Measurements from ENCODE around the gene CUL4B.
A peak's percentile ranks its signal among the peaks of the same experiment; 100 is the strongest.
"Not testable (repeated sequence)": the region's sequence is repeated elsewhere in the genome, so short reads cannot be mapped to it uniquely, and the experiment has no call there.

Gene CUL4B

DNA sequence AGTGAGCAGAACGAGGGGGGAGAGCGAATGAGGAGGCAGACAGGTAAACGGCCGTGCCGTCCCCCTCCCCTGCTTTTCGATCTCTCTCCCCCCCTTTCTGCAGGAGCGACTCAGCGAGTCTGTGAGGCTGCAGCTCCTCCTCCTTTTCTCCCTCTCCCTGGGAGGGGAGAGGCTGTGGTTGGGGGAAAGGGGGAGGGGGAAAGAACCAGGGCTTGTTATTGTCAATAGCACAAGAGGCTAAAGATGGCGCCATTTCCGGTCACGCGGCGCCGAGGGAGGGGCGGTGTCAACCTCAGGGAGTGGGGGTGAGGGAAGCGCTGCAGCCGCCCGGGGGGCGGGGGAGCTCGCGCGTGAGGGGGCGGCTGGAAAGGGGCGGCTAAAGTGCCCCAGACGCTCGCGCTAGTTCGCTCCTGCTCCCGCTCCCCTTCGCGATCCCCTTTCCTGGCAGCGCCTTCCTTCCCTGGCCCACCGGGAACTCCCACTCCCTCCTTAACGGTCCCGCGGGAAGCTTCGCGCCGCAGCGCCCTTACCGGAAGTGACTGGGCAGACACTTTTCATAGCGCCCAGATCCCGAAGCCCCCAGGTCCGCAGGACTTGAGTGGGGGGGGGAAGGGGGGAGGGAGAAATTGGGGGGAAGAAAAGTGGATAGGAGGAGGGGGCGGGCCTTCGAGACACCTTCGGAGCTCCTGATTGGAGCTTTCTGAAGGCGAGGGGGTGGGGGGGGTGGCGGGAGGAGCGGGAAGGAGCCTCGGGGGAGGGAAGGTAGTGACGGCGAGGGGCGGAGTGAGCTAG is at the start of gene CUL4B:
CUL4B (minus strand) TSS at position 121 of the 792 bp plus-strand sequence. CDS start 324 bp downstream, outside the sequence.
- peak; percentile 96 for DNase-seq (ENCODE audit: low read depth)

DNA sequence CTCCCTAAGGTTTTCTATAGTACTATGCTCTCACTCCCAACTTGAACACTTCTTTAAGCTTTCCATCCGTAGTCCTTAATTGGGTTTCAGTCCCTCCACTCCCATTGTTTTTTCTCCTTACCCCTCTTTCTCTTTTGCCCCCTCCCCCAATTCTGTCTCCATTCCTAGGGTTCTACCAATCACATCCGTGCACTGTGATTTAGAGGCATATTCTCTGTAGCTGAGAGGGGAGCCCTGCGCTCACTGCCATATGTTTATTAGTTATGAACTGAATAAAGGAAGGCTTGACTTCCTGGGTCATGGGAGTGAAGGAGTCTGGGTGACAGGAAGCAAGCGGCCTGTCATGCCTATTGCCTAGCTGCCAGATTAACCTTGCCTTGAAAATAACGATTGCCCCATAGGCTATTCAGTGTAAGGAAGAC is 43.6 kb upstream of the CUL4B start:
- DNase-seq (ENCODE audit: low read depth): peak; percentile 59

DNA sequence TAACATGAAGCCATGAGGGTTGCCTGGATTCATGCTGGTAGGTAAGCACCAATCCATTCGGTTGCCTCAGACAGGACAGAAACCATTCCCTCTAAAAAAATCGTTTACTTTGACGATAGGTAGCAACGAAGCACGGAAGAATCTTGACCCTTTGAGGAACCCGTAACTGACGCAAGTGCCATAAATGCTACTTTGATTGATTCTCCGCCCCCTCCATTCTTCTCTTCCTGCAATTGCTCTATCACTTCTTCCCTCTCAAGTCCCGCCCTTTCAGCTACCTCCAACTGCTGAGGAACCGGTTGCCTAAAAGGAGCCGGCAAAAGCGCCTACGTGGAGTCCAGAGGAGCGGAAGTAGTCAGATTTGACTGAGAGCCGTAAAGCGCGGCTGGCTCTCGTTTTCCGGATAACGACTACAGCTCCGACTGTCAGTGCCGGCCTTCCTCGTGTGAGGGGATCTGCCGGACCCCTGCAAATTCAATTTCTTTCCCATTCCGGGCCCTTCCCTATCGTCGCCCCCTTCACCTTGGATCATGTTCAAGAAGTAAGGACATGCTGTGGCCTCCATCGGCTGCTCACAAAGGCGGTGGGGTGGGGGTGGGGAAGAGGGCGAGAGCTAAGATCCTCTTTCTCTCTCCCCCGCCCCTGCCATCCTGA is 43.1 kb upstream of the CUL4B start, which contains the start of gene MCTS1:
MCTS1 (plus strand) TSS at position 395 of the 654 bp plus-strand sequence; CDS start at position 531, 136 bp downstream.
- peak; percentile 95 for DNase-seq (ENCODE audit: low read depth)

DNA sequence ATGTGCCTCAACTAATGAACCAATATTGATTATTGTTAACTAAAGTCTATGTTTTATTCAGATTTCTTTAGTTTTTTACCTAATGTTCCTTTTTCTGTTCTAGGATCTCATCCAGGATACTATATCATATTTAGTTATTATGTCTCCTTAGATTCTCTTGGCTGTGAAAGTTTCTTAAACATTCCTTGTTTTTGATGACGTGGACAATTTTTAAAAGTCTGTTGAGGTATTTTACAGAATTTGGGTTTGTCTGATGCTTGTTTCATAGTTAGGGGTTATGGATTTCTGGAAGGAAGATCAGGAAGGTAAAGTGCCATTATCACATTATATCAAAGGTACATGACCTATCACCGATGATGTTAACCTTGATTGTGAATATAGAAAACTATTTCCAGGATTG is 24.9 kb upstream of the CUL4B start:
- DNase-seq (ENCODE audit: low read depth): no peak

DNA sequence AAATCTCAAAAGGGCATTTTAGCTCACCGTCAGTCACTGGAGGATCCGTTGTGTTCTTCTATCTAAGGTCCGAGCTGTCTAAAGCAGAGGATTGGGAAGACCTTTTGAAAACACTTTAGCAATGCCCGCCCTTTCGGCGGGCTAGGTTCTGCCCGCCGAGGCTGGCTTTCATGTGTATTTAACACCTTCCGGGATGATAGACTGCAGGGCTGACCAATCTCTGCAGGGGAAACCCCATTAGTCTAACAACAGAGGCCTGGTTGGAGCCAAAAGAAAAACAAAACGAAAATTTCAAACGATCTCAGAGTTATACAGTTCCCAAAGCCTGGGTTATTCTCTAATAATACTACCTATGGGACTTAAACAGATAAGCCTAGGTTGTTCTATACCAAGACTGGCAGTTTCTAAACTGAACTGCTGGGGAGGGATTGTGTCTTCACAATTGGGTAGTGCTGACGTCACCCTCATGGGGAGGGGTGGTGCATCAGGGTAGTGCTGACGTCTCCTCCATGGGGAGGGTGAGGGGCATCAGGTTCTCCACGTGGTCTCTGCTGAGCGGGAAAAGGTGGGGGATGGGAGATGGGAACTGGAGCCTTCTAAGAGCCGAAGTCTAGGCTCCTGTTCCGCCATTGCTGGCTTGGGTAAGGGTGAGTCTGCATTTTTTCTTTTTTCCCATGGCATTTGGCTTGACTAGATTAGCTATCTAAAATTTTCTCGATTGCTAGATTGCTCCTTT is 14.8 kb upstream of the CUL4B start:
- no peak for DNase-seq (ENCODE audit: low read depth)

DNA sequence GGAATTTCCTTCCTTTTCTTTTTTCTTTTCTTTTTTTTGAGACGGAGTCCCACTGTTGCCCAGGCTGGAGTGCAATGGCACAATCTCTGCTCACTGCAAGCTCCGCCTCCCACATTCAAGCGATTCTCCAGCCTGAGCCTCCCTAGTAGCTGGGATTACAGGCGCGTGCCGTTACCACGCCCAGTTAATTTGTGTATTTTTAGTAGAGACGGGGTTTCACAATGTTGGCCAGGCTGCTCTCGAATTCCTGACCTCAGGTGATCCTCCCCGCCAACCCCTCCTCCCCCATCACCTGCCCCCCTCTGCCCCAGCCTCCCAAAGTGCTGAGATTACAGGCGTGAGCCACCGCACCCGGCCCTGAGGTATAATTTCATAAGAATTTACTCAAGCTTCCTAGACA is 13.0 kb upstream of the CUL4B start:
- DNase-seq (ENCODE audit: low read depth): not testable (repeated sequence)

DNA sequence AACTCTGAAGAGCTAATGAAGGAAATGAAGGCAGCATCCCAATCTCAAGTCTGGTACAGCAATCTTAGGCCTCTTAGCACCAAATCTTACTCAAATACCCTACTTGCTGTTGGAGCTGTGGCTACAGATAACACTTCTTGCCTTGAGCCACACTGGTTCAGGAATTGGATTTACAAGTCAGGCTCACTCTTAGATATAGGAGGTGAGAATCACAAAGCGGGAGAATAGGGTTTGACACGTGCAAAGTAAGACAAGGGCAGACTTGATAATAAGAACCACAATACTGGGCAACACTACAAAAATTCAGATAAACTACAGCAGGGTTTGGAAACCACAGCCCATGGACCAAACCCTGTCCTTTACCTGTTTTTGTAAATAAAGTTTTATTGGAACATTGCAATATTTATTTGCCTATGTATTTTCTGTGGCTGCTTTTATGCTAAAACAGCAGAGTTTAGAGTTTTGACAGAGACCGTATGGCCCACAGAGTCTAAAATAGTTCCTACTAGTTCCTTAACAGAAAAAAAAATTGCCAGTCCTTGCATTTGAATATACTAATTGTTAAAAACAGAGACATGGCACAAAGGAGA is 9.3 kb upstream of the CUL4B start:
- no peak for DNase-seq (ENCODE audit: low read depth)

DNA sequence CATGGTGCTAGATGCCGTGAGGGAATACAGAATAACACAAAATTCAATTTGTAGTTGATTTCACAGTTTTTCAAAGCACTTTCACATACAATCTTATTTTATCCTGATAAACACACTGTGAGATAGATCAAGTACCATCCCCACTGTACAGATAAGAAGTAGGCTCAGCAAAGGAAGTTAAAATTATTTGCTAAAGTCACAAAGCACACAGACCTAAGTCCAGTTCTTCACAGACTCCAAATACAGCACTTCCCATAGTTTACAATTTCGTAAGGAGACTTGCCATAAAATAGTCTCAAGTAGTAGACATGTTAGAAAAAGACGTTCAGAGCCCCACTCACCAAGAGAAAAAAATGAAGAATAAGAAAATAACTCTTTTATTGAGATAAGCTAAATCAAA is 7.8 kb upstream of the CUL4B start:
- no peak for DNase-seq (ENCODE audit: low read depth)

DNA sequence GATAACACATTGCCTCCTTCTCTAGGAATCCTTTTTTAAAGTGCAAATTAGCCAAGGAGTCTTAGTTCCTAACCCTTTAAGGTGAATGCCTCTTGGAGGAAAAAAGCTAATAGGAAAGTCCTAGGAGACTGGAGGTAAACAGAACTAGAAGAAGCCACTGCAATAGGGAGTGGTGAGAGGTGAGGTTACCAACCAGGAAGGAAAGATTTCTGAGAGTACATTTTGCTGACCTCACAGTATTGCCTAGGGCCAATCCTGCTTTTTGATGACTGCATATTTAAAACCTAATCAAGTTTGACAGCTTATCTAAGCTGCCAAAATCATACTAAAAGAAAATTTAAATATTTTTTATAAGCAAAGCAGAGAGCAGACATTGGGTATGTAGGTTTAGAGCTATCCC is 7.3 kb upstream of the CUL4B start:
- no peak for DNase-seq (ENCODE audit: low read depth)

DNA sequence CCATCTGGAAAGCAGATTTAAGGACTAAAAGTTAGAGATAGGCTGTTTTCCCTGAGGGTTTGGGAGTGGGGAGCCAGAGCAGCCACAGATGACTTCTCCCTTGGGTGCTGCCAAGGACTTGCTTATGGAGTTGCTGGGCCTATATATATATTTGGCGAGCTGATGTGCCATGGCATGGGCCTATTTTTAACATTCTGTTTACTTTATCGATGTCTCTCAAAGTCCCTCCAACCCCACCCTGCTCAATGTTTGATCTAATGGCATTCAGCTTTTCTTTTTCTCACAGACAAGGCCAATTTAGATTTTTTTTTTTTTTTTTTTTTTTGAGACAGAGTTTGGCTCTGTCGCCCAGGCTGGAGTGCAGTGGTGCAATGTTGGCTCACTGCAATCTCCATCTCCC is 6.1 kb upstream of the CUL4B start:
- no peak for DNase-seq (ENCODE audit: low read depth)

DNA sequence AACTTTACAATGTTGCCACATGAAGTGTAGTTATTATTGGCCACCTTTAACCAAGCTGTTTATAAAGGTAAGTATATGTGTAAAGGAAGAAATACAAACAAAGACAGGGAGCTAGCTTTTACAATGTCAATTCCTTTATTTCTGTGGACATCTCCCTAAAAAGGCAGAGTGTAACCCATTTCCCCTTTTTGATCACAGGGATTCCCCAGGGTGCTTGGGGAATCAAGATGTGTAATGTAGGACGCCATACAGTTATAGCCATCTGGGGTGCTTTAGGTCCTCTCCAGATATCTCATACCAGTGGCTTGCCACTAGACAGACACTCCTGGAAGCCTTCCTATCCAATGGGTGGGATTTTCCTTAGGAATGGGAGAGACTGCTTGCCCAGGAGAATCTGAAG is 4.2 kb upstream of the CUL4B start:
- DNase-seq (ENCODE audit: low read depth): no peak

DNA sequence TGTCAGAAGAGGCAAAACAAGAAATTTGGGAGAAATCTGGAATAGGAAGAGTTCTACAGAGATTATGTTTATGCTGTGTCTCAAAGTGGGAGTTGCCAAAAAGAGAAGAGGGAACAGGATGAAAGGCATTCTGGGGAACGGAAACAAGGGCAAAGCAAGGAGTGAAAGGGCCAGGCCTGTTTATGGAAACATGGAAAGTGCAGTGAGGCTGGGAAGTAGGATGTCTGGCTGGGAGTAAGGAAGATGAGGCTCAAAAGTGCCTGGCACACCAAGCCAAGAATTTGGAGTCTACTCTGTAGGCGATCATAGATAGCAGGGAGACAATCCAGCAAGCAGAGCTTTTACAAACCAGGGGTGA is 1.8 kb upstream of the CUL4B start:
- no peak for DNase-seq (ENCODE audit: low read depth)

DNA sequence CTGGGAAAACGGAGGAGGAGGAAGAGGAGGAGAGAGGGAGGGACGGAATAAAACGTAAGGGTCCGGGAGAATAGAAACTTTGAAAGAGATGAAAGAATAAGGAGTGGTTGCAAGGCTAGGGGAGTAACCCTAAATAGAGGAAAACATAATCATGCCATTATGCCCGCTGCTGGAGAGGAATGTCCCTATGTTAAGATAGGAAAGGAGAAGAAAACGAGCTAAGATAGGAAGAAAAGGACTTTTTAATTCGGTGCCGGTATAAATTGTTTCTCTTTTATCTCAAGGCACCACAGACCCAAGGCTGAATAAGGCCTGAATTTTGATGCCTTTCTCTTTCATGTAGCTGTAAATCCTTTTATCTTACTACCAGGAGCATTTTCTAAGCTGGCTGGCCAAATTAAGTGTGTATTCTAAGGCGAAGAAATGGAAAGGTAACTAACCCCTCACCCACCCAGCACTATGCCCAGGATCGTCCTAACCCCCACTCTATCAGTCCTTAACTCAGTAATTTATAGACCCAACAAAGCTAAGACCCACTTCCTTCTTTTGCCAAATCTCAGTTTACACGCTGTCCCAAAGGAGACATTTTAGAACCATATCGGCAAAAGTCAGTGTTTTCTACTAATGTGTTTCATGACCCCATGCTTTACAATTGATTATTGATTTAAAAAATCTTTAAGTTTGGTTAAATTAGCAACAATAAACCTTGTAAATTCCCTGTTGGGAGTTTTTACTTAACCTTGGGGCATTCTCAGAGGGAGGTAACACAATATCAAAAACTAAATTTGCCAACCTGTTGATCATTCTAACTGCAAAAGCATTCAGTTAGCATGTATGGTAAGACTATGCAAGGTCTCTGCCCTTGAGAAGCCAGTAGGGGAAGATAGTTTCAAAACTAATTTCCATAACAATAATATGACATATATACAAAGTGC is 1.1 kb upstream of the CUL4B start:
- DNase-seq (ENCODE audit: low read depth): no peak

DNA sequence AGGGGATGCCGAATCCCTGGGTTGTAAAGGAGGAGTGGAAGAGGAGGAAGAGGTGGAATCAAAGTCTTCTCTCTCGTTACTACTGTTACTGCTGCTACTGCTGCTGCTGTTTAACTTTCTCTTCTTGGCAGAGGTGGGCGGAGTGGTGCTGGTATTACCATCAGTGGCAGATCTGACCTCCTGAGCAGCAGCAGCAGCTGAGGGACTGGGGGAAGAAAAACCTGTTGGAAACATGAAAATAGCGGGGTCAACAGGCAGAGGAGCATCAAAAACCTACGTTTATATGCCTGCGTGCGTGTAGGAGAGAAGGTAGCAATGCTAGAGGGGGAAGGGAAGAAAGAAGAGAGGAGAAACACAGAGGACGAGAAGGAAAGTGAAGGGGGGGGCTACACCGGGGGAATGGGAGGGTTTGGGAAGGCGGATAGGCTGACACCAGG is 339 bp downstream of the CUL4B start:
- DNase-seq (ENCODE audit: low read depth): peak; percentile 37

DNA sequence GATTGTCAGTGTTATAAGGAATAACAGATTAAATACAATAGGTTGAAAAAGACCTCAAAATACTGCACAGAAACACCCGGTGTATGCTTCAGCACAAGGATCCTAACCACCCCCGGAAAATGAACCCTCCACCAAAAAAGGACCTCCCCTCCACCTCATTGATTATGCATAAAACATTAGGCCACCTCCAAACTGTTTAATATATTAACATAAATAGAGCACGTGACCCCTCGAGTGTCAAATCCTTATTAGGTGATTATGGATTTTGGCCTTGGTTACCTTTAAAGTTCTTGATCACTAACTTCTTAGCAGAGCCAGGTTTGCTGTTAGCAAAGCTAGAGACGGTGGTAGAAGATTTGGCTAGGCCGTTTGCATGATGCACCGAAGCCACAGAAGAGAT is 958 bp downstream of the CUL4B start:
- DNase-seq (ENCODE audit: low read depth): no peak

DNA sequence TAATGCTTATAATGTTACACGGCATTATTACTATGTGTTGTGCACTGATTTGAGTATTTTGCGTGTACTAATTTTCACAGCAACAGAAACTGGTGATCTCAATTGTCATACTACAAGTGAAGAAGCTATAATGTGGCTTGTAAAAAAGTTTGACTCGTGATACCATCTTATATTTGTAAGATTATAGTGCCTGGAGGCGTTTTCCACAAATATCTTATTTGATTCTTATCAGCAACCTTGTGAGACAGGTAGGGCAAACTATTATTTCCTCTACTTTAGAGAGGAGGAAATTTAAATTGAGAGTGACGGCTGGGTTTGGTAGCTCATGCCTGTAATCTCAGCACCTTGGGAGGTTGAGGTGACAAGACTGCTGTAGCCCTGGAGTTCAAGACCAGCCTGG is 4.5 kb downstream of the CUL4B start:
- no peak for DNase-seq (ENCODE audit: low read depth)

DNA sequence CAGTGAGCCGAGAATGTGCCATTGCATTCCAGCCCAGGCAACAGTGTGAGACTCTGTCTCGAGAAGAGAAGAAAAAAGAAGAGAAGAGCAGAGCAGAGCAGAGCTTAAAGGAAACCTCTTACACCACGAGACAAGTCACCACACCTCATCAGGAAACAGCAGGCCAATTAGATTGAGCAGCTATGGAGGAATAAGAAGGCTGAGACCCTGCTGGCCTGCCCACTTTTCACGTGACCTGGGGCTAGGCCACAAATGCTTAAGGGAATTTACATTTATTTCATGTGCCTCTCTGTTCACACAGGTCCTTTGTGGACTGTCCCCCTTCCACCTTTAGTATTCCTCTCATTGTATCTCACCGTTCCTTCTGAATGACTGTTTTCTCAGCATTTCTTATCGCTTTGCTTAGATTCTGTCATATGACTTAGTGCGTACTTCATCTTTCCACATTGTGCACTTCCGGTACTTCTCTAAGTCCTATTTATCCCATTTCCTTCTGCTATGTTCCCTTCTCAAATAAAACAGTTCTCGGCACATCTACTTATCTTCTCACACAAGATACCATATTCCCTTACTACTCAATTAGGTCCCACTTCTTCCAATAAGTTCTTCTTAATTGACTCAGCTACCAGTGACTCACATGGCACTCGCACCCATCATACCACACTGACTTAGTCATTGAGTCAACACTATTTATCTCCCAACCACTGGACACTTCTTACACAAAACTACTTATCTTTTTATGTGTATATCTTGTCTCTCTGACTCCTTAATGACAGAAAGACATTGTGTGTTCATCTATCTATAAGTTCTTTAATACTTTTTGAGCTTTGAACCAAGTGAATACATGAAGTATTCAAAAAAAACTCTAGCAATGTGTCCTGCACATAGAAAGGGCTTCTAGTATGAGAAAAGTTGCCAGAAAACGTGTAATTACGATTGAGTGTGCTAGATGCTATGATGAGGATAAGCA is 11.0 kb downstream of the CUL4B start:
- DNase-seq (ENCODE audit: low read depth): peak; percentile 79

DNA sequence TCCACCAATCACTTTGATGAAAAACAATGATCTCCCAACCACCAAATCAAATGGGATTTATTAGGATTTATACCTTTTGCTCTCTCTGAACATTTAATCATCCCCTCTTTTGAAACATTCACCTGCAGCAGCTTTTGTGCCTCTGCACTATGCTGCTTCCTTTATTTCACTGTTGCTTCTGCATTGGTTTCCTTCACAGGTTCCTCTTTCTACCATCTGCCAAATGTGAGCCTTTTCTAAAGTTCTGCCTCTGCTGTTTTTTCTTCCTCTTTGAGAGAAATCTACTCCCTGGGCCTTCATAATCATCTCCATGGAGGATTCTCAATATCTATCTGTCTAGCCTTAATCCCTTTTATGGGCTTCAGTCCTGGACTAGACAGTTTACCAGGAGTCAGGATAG is 24.7 kb downstream of the CUL4B start:
- DNase-seq (ENCODE audit: low read depth): no peak

DNA sequence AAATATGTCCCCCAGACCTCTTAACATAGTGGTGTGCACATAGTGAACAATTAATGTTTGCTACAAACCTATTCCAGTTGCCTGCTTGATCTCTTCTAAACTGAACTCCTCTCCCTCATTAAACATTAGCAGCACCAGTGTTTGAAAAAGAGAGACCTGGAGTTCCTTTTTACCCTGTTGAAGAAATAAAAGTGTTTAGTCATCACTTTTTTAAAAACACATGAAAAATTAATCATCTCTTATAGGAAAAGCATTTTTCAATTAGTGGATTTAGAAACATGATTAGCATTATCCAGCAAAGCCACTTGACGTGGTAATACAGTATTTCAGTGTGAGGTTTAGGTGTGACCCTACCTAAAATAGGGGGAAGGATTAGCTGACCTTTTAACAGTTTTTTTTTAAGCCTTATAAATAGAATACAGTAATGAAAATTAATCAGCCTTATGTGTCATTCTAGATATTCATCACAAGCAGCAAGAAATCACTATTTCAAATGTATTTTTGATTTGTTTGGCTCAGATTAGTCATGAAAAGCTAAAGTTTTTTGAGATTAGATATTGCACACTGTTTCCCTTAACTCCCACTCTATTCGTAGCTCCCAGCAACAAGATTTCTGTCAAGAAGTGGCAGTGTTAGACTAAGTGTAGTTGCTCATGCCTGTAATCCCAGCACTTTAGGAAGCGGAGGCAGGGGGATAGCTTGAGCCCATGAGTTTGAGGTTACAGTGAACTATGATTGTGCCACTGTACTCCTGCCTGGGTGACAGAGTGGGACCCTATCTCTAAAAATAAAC is 26.2 kb downstream of the CUL4B start:
- no peak for DNase-seq (ENCODE audit: low read depth)
